Calu3 (cell line): Measurements from ENCODE around the gene SH3RF3. TPM values are rescaled to one million over a fixed set of nuclear protein-coding genes. Genes with fewer than 3 reads are reported as not detected.

Experiments
- BruUV-seq: library from RNA; stranded (reverse); fragments of 400-500 nt; replicated peaks from 2 replicates; lab custom pipeline; 2021; lab: Mats Ljungman, UMichigan
- CTCF ChIA-PET: fragments of 300-600 bp; sonication (Branson Sonifier 250); formaldehyde crosslinking; loops from one replicate; lab custom pipeline; 2022; ENCODE audit warnings: antibody characterized with exemption; lab: Charles Lee
- DNase-seq: peaks from one replicate; pipeline ENCODE4 v3.0.0; 2022
- H3K27ac Mint-ChIP-seq: one replicate; pipeline ENCODE4 v1.8.0; 2022; ENCODE audit warnings: mixed read lengths; ENCODE audit not compliant: unreplicated experiment
- H3K27me3 Mint-ChIP-seq: one replicate; pipeline ENCODE4 v1.8.0; 2022; ENCODE audit warnings: mixed read lengths; ENCODE audit not compliant: unreplicated experiment
- H3K36me3 Mint-ChIP-seq: one replicate; pipeline ENCODE4 v1.8.0; 2022; ENCODE audit warnings: mild to moderate bottlenecking, moderate library complexity, mixed read lengths; ENCODE audit not compliant: insufficient read depth, unreplicated experiment
- H3K4me1 Mint-ChIP-seq: one replicate; pipeline ENCODE4 v1.8.0; 2022; ENCODE audit warnings: mild to moderate bottlenecking, low read depth, mixed read lengths; ENCODE audit not compliant: unreplicated experiment
- H3K4me3 Mint-ChIP-seq: one replicate; pipeline ENCODE4 v1.8.0; 2022; ENCODE audit warnings: mild to moderate bottlenecking, low read depth, moderate library complexity, mixed read lengths; ENCODE audit not compliant: unreplicated experiment
- H3K9me3 Mint-ChIP-seq: one replicate; pipeline ENCODE4 v1.8.0; 2022; ENCODE audit warnings: low read depth, mixed read lengths; ENCODE audit not compliant: unreplicated experiment
- intact Hi-C: fragments of 100-400 bp; cut with micrococcal nuclease; formaldehyde crosslinking; loops from one replicate; pipeline ENCODE4 v1.10.0; 2022; ENCODE audit not compliant: unreplicated experiment
- total RNA-seq: library from RNA; stranded (reverse); gene quantifications from 2 replicates; pipeline ENCODE4 v1.2.3, GENCODE V29; 2022
- TF ChIP-seq, protein P1 (sequence below): fragments of 200-600 bp; IDR thresholded peaks from one replicate; pipeline ENCODE4 v1.8.0; 2022; ENCODE audit warnings: antibody characterized with exemption; ENCODE audit not compliant: unreplicated experiment

SH3RF3 gene
- total RNA-seq, 1 experiment from 2014 or later, result 0.17 TPM

DNA sequence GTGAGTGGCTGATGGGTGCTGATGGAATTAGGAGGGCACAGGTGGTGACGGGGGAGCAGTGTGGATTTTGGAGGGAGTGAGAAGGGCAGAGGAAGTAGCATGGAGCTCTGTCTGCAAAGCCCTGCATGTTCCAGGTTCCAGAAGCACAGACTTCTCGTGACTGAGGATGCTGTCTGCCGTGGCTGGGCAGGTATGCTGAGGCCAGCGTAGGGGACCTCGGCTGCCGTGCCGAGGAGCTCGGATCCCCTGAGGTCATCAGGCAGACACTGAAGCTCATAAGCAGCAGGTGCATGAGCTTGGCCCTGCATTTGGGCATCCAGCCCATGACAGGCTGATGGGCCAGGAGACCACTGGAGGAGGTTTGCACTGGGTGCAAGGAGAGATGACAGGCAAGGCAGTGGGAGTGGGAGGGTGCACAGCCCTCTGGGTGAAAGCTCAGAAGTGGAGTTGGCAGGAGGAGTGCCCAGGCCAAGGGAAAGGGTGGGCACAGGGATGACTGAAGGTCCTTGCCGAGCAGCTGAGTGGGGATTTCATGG is 215.3 kb downstream of the SH3RF3 start:
- DNase-seq, result no peak
- no peaks in the 10 kb centered on the region for H3K36me3 Mint-ChIP-seq

DNA sequence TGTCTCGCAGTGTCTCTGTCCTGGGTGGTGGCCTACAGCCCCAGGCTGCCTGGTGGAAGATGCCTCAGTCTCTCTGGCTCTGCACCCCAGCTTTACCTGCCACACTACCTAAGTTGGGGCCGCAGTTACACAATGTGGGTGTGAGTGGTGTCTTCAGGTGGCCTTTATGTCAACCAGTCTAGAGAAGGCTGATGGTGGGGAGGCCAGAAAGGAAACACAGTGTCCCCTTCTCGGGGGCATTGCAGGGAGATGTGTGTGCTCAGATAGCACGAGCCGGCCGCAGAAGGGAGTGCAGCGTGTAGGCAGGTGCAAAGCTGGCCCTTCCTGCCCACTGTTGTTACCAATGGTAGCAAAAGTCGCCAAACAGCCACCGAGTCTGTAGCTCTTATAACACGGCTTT is 216.1 kb downstream of the SH3RF3 start:
- BruUV-seq, result no TSS peak

More for the DNA sequence above, 215.3 kb downstream of the SH3RF3 start:
- TF ChIP-seq, protein P1, sequence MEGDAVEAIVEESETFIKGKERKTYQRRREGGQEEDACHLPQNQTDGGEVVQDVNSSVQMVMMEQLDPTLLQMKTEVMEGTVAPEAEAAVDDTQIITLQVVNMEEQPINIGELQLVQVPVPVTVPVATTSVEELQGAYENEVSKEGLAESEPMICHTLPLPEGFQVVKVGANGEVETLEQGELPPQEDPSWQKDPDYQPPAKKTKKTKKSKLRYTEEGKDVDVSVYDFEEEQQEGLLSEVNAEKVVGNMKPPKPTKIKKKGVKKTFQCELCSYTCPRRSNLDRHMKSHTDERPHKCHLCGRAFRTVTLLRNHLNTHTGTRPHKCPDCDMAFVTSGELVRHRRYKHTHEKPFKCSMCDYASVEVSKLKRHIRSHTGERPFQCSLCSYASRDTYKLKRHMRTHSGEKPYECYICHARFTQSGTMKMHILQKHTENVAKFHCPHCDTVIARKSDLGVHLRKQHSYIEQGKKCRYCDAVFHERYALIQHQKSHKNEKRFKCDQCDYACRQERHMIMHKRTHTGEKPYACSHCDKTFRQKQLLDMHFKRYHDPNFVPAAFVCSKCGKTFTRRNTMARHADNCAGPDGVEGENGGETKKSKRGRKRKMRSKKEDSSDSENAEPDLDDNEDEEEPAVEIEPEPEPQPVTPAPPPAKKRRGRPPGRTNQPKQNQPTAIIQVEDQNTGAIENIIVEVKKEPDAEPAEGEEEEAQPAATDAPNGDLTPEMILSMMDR, result no peak
- Mint-ChIP-seq H3K9me3 (no peaks in the 10 kb centered on the region), H3K27ac (no peak overlapping the region), H3K4me3 (no peak overlapping the region), H3K27me3 (peaks cover 91% of the 10 kb centered on the region), H3K4me1 (no peaks in the 10 kb centered on the region)
- BruUV-seq, result no TSS peak
- intact Hi-C loops, result no loop called here
- CTCF ChIA-PET, result no interaction called here

DNA sequence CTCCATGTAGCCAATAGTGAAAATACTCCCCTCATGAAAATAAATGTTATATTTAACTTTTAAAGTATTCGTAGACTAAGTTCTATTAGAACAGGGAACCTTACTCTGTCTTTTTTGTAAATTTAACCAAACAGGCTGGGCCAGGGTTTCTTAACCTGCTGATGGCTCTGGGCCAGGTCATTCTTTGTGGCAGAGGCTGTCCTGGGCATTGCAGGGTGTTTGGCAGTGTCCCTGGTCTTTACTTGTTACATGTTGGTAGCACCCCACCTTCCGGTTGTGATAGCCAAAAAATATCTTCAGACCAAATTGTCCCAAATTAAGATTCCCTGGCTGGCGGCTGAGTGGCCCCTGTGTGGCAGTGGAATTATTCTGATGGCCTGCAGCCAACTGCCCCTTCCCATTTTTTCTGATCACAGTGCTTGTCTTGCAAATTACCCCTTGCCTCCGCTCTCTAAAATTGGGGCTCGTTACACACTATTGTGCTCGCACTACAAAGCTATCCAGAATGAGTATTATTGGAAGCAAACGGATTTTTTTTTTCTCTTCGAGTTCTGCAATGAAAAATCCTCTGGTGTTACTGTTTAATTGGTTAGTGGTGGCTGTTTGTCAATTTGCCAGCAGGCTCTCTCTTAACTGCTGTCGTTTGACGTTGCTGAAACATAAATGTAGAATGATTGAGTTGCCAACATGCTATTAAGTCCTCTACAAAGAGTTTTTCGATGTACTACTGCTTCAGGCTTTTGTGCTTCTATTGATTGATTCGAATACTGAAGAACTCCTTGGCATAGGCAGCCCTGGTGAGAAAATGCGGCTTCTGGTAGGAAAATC is 216.9 kb downstream of the SH3RF3 start:
- H3K27ac Mint-ChIP-seq, result no peak overlapping the region
- no peak overlapping the region for H3K4me3 Mint-ChIP-seq
- TF ChIP-seq, protein P1, result no peak

More for the DNA sequence above, 216.1 kb downstream of the SH3RF3 start:
- Mint-ChIP-seq H3K4me1 (no peaks in the 10 kb centered on the region), H3K9me3 (no peaks in the 10 kb centered on the region), H3K36me3 (no peaks in the 10 kb centered on the region), H3K4me3 (no peak overlapping the region), H3K27ac (no peak overlapping the region), H3K27me3 (peaks cover 91% of the 10 kb centered on the region)
- TF ChIP-seq, protein P1, result no peak
- CTCF ChIA-PET, result no interaction called here
- intact Hi-C loops, result no loop called here
- DNase-seq, result no peak

DNA sequence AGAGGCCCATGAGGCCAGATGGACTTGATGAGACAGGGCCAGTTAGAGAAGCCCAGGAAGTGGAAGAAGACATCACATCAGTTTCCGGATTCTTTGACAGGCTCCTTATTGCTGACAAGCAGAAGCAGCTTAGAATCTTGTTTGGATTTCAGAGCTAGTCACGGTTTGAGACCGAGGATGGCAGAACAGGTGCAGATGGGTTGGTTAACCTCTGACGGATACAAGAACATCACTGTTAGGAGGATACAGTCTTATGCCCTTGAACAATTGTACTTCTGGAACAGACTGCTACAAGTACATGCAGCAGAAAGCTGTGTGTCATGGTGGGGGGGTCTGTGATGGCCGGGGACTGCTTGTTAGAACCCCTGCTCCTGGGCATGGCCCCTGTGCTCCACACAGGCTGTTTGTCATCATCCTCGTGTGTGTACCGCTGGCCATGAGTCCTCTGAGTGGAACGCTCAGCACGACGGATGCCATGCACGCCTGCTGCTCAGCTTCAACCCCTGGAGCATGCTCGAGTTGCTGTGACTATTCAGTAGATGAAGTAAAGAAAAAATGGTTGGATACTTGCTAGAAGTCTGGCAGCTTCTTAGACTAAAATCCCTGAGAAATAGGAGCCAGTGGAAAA is 217.7 kb downstream of the SH3RF3 start:
- intact Hi-C loops, result no loop called here
- H3K27ac Mint-ChIP-seq, result no peak overlapping the region
- CTCF ChIA-PET, result no interaction called here
- TF ChIP-seq, protein P1, result no peak
- no peaks in the 10 kb centered on the region for H3K4me1 Mint-ChIP-seq
- BruUV-seq, result no TSS peak
- no peak overlapping the region for H3K4me3 Mint-ChIP-seq
- no peaks in the 10 kb centered on the region for H3K9me3 Mint-ChIP-seq
- peaks cover 91% of the 10 kb centered on the region for H3K27me3 Mint-ChIP-seq
- DNase-seq, result no peak
- no peaks in the 10 kb centered on the region for H3K36me3 Mint-ChIP-seq

More for the DNA sequence above, 216.9 kb downstream of the SH3RF3 start:
- DNase-seq, result no peak
- intact Hi-C loops, result no loop called here
- CTCF ChIA-PET, result no interaction called here
- Mint-ChIP-seq H3K4me1 (no peaks in the 10 kb centered on the region), H3K36me3 (no peaks in the 10 kb centered on the region), H3K9me3 (no peaks in the 10 kb centered on the region), H3K27me3 (peaks cover 91% of the 10 kb centered on the region)
- BruUV-seq, result no TSS peak
